Mesenchymal stem cell (in vitro differentiated cells and primary cell): ENCODE results near the gene CLINT1.

ENCODE experiments used
- DNase-seq: peaks from one replicate; pipeline ENCODE4 v3.0.0-alpha.2; 2013
- H2AFZ ChIP-seq: one replicate; pipeline ENCODE4 v1.6.1; 2013; ENCODE audit warnings: low read depth, mild to moderate bottlenecking, control low read depth, inconsistent platforms, low read length, moderate library complexity
- H2AK5ac ChIP-seq: 2 replicates; pipeline ENCODE4 v1.6.1; 2013; ENCODE audit warnings: low read length, moderate library complexity, mild to moderate bottlenecking, inconsistent platforms; ENCODE audit not compliant: severe bottlenecking
- H2BK120ac ChIP-seq: one replicate; pipeline ENCODE4 v1.6.1; 2013; ENCODE audit warnings: low read depth, mild to moderate bottlenecking, inconsistent platforms, low read length, moderate library complexity
- H2BK12ac ChIP-seq, 2 experiments: one replicate each; pipeline ENCODE4 v1.6.1; 2013; ENCODE audit warnings: inconsistent platforms in 2 of 2, low read length in 2 of 2, mild to moderate bottlenecking in 2 of 2, moderate library complexity in 2 of 2, control low read depth in 1 of 2
- H2BK15ac ChIP-seq: one replicate; pipeline ENCODE4 v1.6.1; 2013; ENCODE audit warnings: mild to moderate bottlenecking, low read depth, inconsistent platforms; ENCODE audit not compliant: poor library complexity, severe bottlenecking
- H2BK5ac ChIP-seq: 2 replicates; pipeline ENCODE4 v1.6.1; 2013; ENCODE audit warnings: low read depth, mild to moderate bottlenecking, low read length, control low read depth, inconsistent platforms; ENCODE audit not compliant: poor library complexity, severe bottlenecking
- H3K14ac ChIP-seq, 2 experiments: one replicate each; pipeline ENCODE4 v1.6.1; 2013; ENCODE audit warnings: inconsistent platforms in 2 of 2, low read length in 2 of 2, control low read depth in 1 of 2, mild to moderate bottlenecking in 1 of 2, moderate library complexity in 1 of 2
- H3K18ac ChIP-seq, 2 experiments: one replicate each; pipeline ENCODE4 v1.6.1; 2013; ENCODE audit warnings: inconsistent platforms in 2 of 2, low read length in 2 of 2, control low read depth in 1 of 2, low read depth in 1 of 2, mild to moderate bottlenecking in 1 of 2
- H3K23ac ChIP-seq, 2 experiments: one replicate each; pipeline ENCODE4 v1.6.1; 2013; ENCODE audit warnings: inconsistent platforms in 2 of 2, low read length in 2 of 2, mild to moderate bottlenecking in 2 of 2, moderate library complexity in 2 of 2, control low read depth in 1 of 2
- H3K27ac ChIP-seq: 2 replicates; pipeline ENCODE4 v1.5.1; 2013; ENCODE audit warnings: mild to moderate bottlenecking, moderate library complexity, low read length, control low read depth, inconsistent platforms; ENCODE audit not compliant: poor library complexity, severe bottlenecking
- H3K27me3 ChIP-seq, 2 experiments: 2 replicates each; pipeline versions ENCODE4 v1.6.1 to v1.7.0; 2013; ENCODE audit warnings: low read length in 2 of 2, mild to moderate bottlenecking in 2 of 2, moderate library complexity in 2 of 2, control low read depth in 1 of 2, inconsistent platforms in 1 of 2; ENCODE audit not compliant: control insufficient read depth in 1 of 2, insufficient read depth in 1 of 2
- H3K36me3 ChIP-seq, 2 experiments: 2 replicates each; pipeline versions ENCODE4 v1.6.1 to v1.7.0; 2013; ENCODE audit warnings: low read length in 2 of 2, control low read depth in 1 of 2, inconsistent platforms in 1 of 2, low read depth in 1 of 2, mild to moderate bottlenecking in 1 of 2; ENCODE audit not compliant: insufficient read depth in 2 of 2, control insufficient read depth in 1 of 2
- H3K4ac ChIP-seq, 2 experiments: one replicate each; pipeline ENCODE4 v1.6.1; 2013; ENCODE audit warnings: inconsistent platforms in 2 of 2, low read length in 2 of 2, mild to moderate bottlenecking in 2 of 2, moderate library complexity in 2 of 2, control low read depth in 1 of 2, low read depth in 1 of 2
- H3K4me1 ChIP-seq: 2 replicates; pipeline ENCODE4 v1.6.1; 2013; ENCODE audit warnings: low read depth, low read length, control low read depth; ENCODE audit not compliant: control insufficient read depth, insufficient read depth
- H3K4me2 ChIP-seq: 2 replicates; pipeline ENCODE4 v1.6.1; 2013; ENCODE audit warnings: low read length, mild to moderate bottlenecking, inconsistent platforms; ENCODE audit not compliant: poor library complexity, severe bottlenecking
- H3K4me3 ChIP-seq, 2 experiments: 2 replicates each; pipeline versions ENCODE4 v1.5.1 to v1.7.0; 2013; ENCODE audit warnings: low read length in 2 of 2, mild to moderate bottlenecking in 2 of 2, control low read depth in 1 of 2, low read depth in 1 of 2; ENCODE audit not compliant: insufficient read depth in 1 of 2
- H3K79me1 ChIP-seq: replicated peaks from 2 replicates; pipeline ENCODE4 v1.6.1; 2013; ENCODE audit warnings: mild to moderate bottlenecking, control low read depth, low read length, inconsistent platforms; ENCODE audit not compliant: poor library complexity, severe bottlenecking
- H3K9ac ChIP-seq: 2 replicates; pipeline ENCODE4 v1.7.0; 2013; ENCODE audit warnings: mild to moderate bottlenecking, low read length, moderate library complexity
- H3K9me3 ChIP-seq: 2 replicates; pipeline ENCODE4 v1.7.0; 2013; ENCODE audit warnings: mild to moderate bottlenecking, low read length; ENCODE audit not compliant: control insufficient read depth
- H4K8ac ChIP-seq: one replicate; pipeline ENCODE4 v1.6.1; 2013; ENCODE audit warnings: inconsistent platforms, mild to moderate bottlenecking, low read length, moderate library complexity
- H4K91ac ChIP-seq: one replicate; pipeline ENCODE4 v1.6.1; 2013; ENCODE audit warnings: mild to moderate bottlenecking, low read length, inconsistent platforms
- WGBS: methylation state at CpG from one replicate; pipeline ENCODE4 v1.1.7; 2013; ENCODE audit warnings: mixed read lengths; 5-methylcytosine and 5-hydroxymethylcytosine counted together

CLINT1 gene

GRCh38 chr5:157758706-157759105 lies 100.2 kb downstream of the CLINT1 start:
- no peak overlapping the region for H2AK5ac ChIP-seq
- no peak overlapping the region for H2BK12ac ChIP-seq
- no peaks in the 10 kb centered on the region for H3K9me3 ChIP-seq
- no peak overlapping the region for H3K18ac ChIP-seq
- no peaks in the 10 kb centered on the region for H3K79me1 ChIP-seq
- peaks cover 13 to 41% of the 10 kb centered on the region in 2 experiments for H3K36me3 ChIP-seq
- no peak overlapping the region for H4K91ac ChIP-seq
- no peak overlapping the region for H2BK120ac ChIP-seq
- no peak overlapping the region for H2AFZ ChIP-seq
- no peak overlapping the region for H3K14ac ChIP-seq
- no peaks in the 10 kb centered on the region for H3K4me1 ChIP-seq
- H3K9ac ChIP-seq: no peak overlapping the region
- no peak overlapping the region for H3K4me2 ChIP-seq
- DNase-seq: no peak
- no peak overlapping the region for H2BK5ac ChIP-seq
- no peak overlapping the region for H3K4me3 ChIP-seq
- no peak overlapping the region for H2BK15ac ChIP-seq
- H3K27me3 ChIP-seq: no peaks in the 10 kb centered on the region
- no peak overlapping the region for H3K23ac ChIP-seq
- H4K8ac ChIP-seq: no peak overlapping the region
- H3K27ac ChIP-seq: no peak overlapping the region
- no peak overlapping the region for H3K4ac ChIP-seq
- 88% methylated on average over 1 of the region's 1 CpG for WGBS

DNA sequence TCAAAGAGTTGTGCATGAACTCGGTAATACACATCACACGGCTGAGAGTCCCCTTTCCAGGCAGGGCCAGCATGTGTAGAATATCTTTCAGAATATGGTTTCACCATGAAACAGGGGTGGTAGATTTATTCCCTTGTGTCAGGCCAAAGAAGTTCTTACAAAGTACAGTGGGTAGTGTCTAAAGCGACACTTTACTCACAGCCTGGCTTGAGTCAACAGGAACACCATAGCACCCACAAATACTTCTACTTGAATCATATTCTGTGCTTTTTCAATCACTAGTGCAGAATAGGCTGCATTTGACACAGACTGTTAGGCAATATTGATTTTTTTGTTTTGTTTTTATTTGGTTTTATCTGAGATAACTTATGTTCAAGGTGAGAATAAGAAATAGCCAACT lies 102.8 kb downstream of the CLINT1 start:
- Histone ChIP-seq H3K27me3 (no peaks in the 10 kb centered on the region), H3K4me2 (no peak overlapping the region), H3K9me3 (no peaks in the 10 kb centered on the region), H2AK5ac (no peak overlapping the region), H3K18ac (no peak overlapping the region), H3K4ac (no peak overlapping the region), H3K23ac (no peak overlapping the region), H3K36me3 (peaks cover 13 to 56% of the 10 kb centered on the region in 2 experiments), H3K27ac (no peak overlapping the region), H2BK120ac (no peak overlapping the region), H2BK15ac (no peak overlapping the region), H3K4me3 (no peak overlapping the region), H2BK5ac (no peak overlapping the region), H3K9ac (no peak overlapping the region), H3K14ac (no peak overlapping the region), H3K79me1 (no peaks in the 10 kb centered on the region), H2BK12ac (no peak overlapping the region), H4K8ac (no peak overlapping the region), H3K4me1 (no peaks in the 10 kb centered on the region), H4K91ac (no peak overlapping the region), H2AFZ (no peak overlapping the region)
- WGBS: 100% methylated on average over 2 of the region's 3 CpGs
- DNase-seq: no peak

GRCh38 chr5:157750320-157750719 lies 108.6 kb downstream of the CLINT1 start:
- Histone ChIP-seq H3K79me1 (peaks cover 12% of the 10 kb centered on the region), H3K36me3 (peaks cover 7 to 27% of the 10 kb centered on the region in 2 experiments), H3K4me2 (no peak overlapping the region), H4K91ac (no peak overlapping the region), H3K4ac (no peak overlapping the region), H3K18ac (no peak overlapping the region), H3K4me3 (no peak overlapping the region), H2BK5ac (no peak overlapping the region), H2AK5ac (no peak overlapping the region), H3K27ac (no peak overlapping the region), H2BK120ac (no peak overlapping the region), H3K9me3 (no peaks in the 10 kb centered on the region), H3K9ac (no peak overlapping the region), H2BK15ac (no peak overlapping the region), H2BK12ac (no peak overlapping the region), H2AFZ (no peak overlapping the region), H3K27me3 (no peaks in the 10 kb centered on the region), H4K8ac (no peak overlapping the region), H3K4me1 (peaks cover 4% of the 10 kb centered on the region), H3K23ac (no peak overlapping the region), H3K14ac (no peak overlapping the region)
- 80% methylated on average over 1 of the region's 1 CpG for WGBS
- peak; percentile 33 for DNase-seq

GRCh38 chr5:157749462-157749799 lies 109.5 kb downstream of the CLINT1 start:
- no peak overlapping the region for H4K8ac ChIP-seq
- no peak overlapping the region for H2BK15ac ChIP-seq
- H3K4me2 ChIP-seq: no peak overlapping the region
- H3K14ac ChIP-seq: no peak overlapping the region
- H3K23ac ChIP-seq: no peak overlapping the region
- H2BK12ac ChIP-seq: no peak overlapping the region
- no peak overlapping the region for H2AK5ac ChIP-seq
- peak overlapping the region; percentile 55 for H3K9ac ChIP-seq
- H2AFZ ChIP-seq: no peak overlapping the region
- no peak overlapping the region for H4K91ac ChIP-seq
- H3K18ac ChIP-seq: no peak overlapping the region
- no peak overlapping the region for H2BK5ac ChIP-seq
- no peak overlapping the region for H2BK120ac ChIP-seq
- H3K36me3 ChIP-seq: peaks cover 0 to 19% of the 10 kb centered on the region in 2 experiments
- H3K27me3 ChIP-seq: no peaks in the 10 kb centered on the region
- no peaks in the 10 kb centered on the region for H3K9me3 ChIP-seq
- WGBS: 97% methylated on average over 4 of the region's 11 CpGs
- DNase-seq: no peak
- H3K4me3 ChIP-seq: no peak overlapping the region
- no peak overlapping the region for H3K27ac ChIP-seq
- H3K79me1 ChIP-seq: peaks cover 13% of the 10 kb centered on the region
- H3K4me1 ChIP-seq: peaks cover 5% of the 10 kb centered on the region
- no peak overlapping the region for H3K4ac ChIP-seq
